Measurements from ENCODE around the gene MTCL3.

The MTCL3 gene

GRCh38 chr6:127518710-127519468 is at the start of gene MTCL3:
MTCL3 (minus strand) TSS chr6:127519335.
- no peak for DNase-seq (ENCODE audit: extremely low spot score)
- POLR2A ChIA-PET: no interaction called here
- CTCF ChIA-PET: interaction anchor here (1.3 to 4.8 kb wide), 2 partner anchors 11 to 20 kb away, joined by 3 to 31 read pairs; no protein-coding TSS in a partner anchor
- no peak for TF ChIP-seq CTCF (IDR thresholded peaks at IDR 0.05; ENCODE audit: control extremely low read depth, extremely low read depth, low read depth, missing control alignments)

- no peak for DNase-seq (ENCODE audit: extremely low spot score)
- ChIA-PET POLR2A (no interaction called here), CTCF (no interaction called here)
- TF ChIP-seq CTCF (IDR thresholded peaks at IDR 0.05; ENCODE audit: control extremely low read depth, extremely low read depth, low read depth, missing control alignments): no peak
Observed at GRCh38 chr6:127567476-127567875, 48.3 kb upstream of the MTCL3 start.

GRCh38 chr6:127566651-127567050 is 47.5 kb upstream of the MTCL3 start:
- TF ChIP-seq CTCF (IDR thresholded peaks at IDR 0.05; ENCODE audit: control extremely low read depth, extremely low read depth, low read depth, missing control alignments): no peak
- ChIA-PET POLR2A (no interaction called here), CTCF (no interaction called here)
- DNase-seq (ENCODE audit: extremely low spot score): no peak

- ChIA-PET CTCF (interaction anchor here (0.9 to 1.9 kb wide), 2 partner anchors 9 to 76 kb away, joined by 3 to 5 read pairs; no protein-coding TSS in a partner anchor), POLR2A (no interaction called here)
- no peak for TF ChIP-seq CTCF (IDR thresholded peaks at IDR 0.05; ENCODE audit: control extremely low read depth, extremely low read depth, low read depth, missing control alignments)
- no peak for DNase-seq (ENCODE audit: extremely low spot score)
Observed at GRCh38 chr6:127566119-127566518, 47.0 kb upstream of the MTCL3 start.

- ChIA-PET POLR2A (no interaction called here), CTCF (interaction anchor here (1.6 to 1.9 kb wide), 3 partner anchors 8 to 48 kb away, joined by 5 read pairs; partner anchors contain the start of gene C6orf58)
- TF ChIP-seq CTCF (IDR thresholded peaks at IDR 0.05; ENCODE audit: control extremely low read depth, extremely low read depth, low read depth, missing control alignments): no peak
- no peak for DNase-seq (ENCODE audit: extremely low spot score)
Observed at GRCh38 chr6:127564761-127565160, 45.6 kb upstream of the MTCL3 start.

GRCh38 chr6:127561660-127562059 is 42.5 kb upstream of the MTCL3 start:
- no peak for DNase-seq (ENCODE audit: extremely low spot score)
- no peak for TF ChIP-seq CTCF (IDR thresholded peaks at IDR 0.05; ENCODE audit: control extremely low read depth, extremely low read depth, low read depth, missing control alignments)
- POLR2A ChIA-PET: no interaction called here
- CTCF ChIA-PET: no interaction called here
